ENCODE data around the gene OSTM1. TPM values are rescaled to one million over a fixed set of nuclear protein-coding genes. Genes with fewer than 3 reads are reported as not detected.

OSTM1 gene
- total RNA-seq, 1 experiment from 2014 or later = 20.9 TPM

GRCh38 chr6:108083349-108083748 is 8.8 kb upstream of the OSTM1 start:
- H2BK12ac ChIP-seq (ENCODE audit: insufficient read length, low read depth, low read length) = no peak overlapping the region
- H2AFZ ChIP-seq (ENCODE audit: low read length) = no peak overlapping the region
- H3K9me3 ChIP-seq (ENCODE audit: control insufficient read depth, low read depth, low read length) = no peaks in the 10 kb centered on the region
- H3T11ph ChIP-seq (ENCODE audit: low read length) = no peak overlapping the region
- no peaks in the 10 kb centered on the region for H3K27me3 ChIP-seq (ENCODE audit: insufficient read depth, low read length)
- H2BK120ac ChIP-seq (ENCODE audit: low read depth, low read length, poor library complexity, severe bottlenecking) = no peak overlapping the region
- H2BK5ac ChIP-seq (ENCODE audit: insufficient read length, low read length) = no peak overlapping the region
- H3K18ac ChIP-seq (ENCODE audit: insufficient read length, low read depth, low read length) = no peak overlapping the region
- H2BK15ac ChIP-seq (ENCODE audit: low read depth, low read length) = no peak overlapping the region
- H2BK20ac ChIP-seq (ENCODE audit: low read depth, low read length, poor library complexity, severe bottlenecking) = no peak overlapping the region
- Mint-ChIP-seq H3K4me3 (no peak overlapping the region), H3K36me3 (ENCODE audit: insufficient read depth in 1 of 3, low read depth in 3 of 3) (no peaks in the 10 kb centered on the region), H3K27me3 (ENCODE audit: low read depth) (peaks cover 10% of the 10 kb centered on the region), H3K4me1 (peaks cover 25 to 27% of the 10 kb centered on the region in 2 experiments), H3K27ac (no peak overlapping the region), H3K9me3 (peaks cover 0 to 3% of the 10 kb centered on the region in 2 experiments; a peak in 2 of 5 replicates)
- no peaks in the 10 kb centered on the region for H3K23me2 ChIP-seq (ENCODE audit: insufficient read length, low read depth, low read length, poor library complexity, severe bottlenecking)
- H3K79me2 ChIP-seq (ENCODE audit: insufficient read depth, low read length) = no peaks in the 10 kb centered on the region
- no peak overlapping the region for H3K56ac ChIP-seq (ENCODE audit: insufficient read length, low read depth, low read length)
- no peaks in the 10 kb centered on the region for H3K79me1 ChIP-seq (ENCODE audit: insufficient read depth, low read depth, low read length, poor library complexity, severe bottlenecking)
- no peak for DNase-seq
- no peak overlapping the region for H3K23ac ChIP-seq (ENCODE audit: insufficient read length, low read depth, low read length)
- TF ChIP-seq, protein P1, sequence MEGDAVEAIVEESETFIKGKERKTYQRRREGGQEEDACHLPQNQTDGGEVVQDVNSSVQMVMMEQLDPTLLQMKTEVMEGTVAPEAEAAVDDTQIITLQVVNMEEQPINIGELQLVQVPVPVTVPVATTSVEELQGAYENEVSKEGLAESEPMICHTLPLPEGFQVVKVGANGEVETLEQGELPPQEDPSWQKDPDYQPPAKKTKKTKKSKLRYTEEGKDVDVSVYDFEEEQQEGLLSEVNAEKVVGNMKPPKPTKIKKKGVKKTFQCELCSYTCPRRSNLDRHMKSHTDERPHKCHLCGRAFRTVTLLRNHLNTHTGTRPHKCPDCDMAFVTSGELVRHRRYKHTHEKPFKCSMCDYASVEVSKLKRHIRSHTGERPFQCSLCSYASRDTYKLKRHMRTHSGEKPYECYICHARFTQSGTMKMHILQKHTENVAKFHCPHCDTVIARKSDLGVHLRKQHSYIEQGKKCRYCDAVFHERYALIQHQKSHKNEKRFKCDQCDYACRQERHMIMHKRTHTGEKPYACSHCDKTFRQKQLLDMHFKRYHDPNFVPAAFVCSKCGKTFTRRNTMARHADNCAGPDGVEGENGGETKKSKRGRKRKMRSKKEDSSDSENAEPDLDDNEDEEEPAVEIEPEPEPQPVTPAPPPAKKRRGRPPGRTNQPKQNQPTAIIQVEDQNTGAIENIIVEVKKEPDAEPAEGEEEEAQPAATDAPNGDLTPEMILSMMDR (conservative IDR thresholded peaks at IDR 0.05) = no peak
- H3K27ac ChIP-seq (ENCODE audit: insufficient read length, low read depth, low read length) = no peak overlapping the region
- no peak overlapping the region for H3K4me2 ChIP-seq (ENCODE audit: insufficient read depth, insufficient read length, low read length)
- no peak overlapping the region for H2AK5ac ChIP-seq (ENCODE audit: insufficient read length, low read length)
- H3K14ac ChIP-seq (ENCODE audit: insufficient read depth, low read length) = no peak overlapping the region
- peaks cover 2% of the 10 kb centered on the region; the same call in 1 of the 2 replicates for H3K4me1 ChIP-seq (ENCODE audit: insufficient read depth, low read length)
- H3K9ac ChIP-seq (ENCODE audit: extremely low read depth, insufficient read length, low read length) = no peak overlapping the region
- no peak overlapping the region for H4K8ac ChIP-seq (replicated peaks; ENCODE audit: insufficient read length, low read depth, low read length)
- H4K91ac ChIP-seq (ENCODE audit: insufficient read length, low read depth, low read length) = no peak overlapping the region
- no CpG with 5 or more reads among the region's 5 CpGs for WGBS (ENCODE audit: extremely low coverage, insufficient read length, low lambda C conversion rate)
- no peak overlapping the region for H3K4ac ChIP-seq (ENCODE audit: low read depth, low read length)
- no peak overlapping the region for H4K5ac ChIP-seq (ENCODE audit: insufficient read length, low read depth, low read length)
- H4K20me1 ChIP-seq (ENCODE audit: control insufficient read depth, insufficient read depth, insufficient read length) = no peaks in the 10 kb centered on the region

Data from H9 (cell line).